Right atrium auricular region (tissue), 2 donors: ENCODE results near the gene LRP6. TPM values are rescaled to one million over a fixed set of nuclear protein-coding genes. Genes with fewer than 3 reads are reported as not detected.
A peak's percentile ranks its signal among the peaks of the same experiment; 100 is the strongest.

ENCODE experiments used
- DNase-seq: peaks from one replicate; pipeline ENCODE4 v3.0.0-alpha.2; 2019; ENCODE audit warnings: low spot score
- H3K27ac ChIP-seq, 2 donors: fragments of 200-600 bp; sonication (generic); 1 replicate in 1 of 2; 2 replicates in 1 of 2; pipeline ENCODE4 v1.5.1; 2016 to 2019
- H3K27me3 ChIP-seq, 2 donors: fragments of 200-600 bp; sonication (generic); one replicate each; pipeline versions ENCODE4 v1.5.1 to v1.6.0; 2017 to 2019
- H3K36me3 ChIP-seq: fragments of 200-600 bp; sonication (generic); one replicate; pipeline ENCODE4 v1.5.1; 2016
- H3K4me1 ChIP-seq, 2 donors: fragments of 200-600 bp; sonication (generic); one replicate each; pipeline versions ENCODE4 v1.5.1 to v1.6.0; 2017 to 2019
- H3K4me3 ChIP-seq, 2 donors: fragments of 200-600 bp; sonication (generic); 1 replicate in 1 of 2; 2 replicates in 1 of 2; pipeline ENCODE4 v1.5.1; 2017 to 2019; ENCODE audit warnings: mild to moderate bottlenecking in 1 of 2, moderate library complexity in 1 of 2
- H3K9me3 ChIP-seq, 2 donors: fragments of 200-600 bp; sonication (generic); one replicate each; pipeline ENCODE4 v1.5.1; 2019
- total RNA-seq, 2 donors: library from RNA; depleted of rRNA; stranded (reverse); fragments of >200 nt; gene quantifications; one replicate each; pipeline ENCODE4 v1.1.0, GENCODE V29; 2016
- TF ChIP-seq, protein P1 (sequence below), 2 donors: fragments of 200-600 bp; sonication (generic); IDR thresholded peaks; one replicate each; pipeline ENCODE4 v1.5.1; 2019; ENCODE audit warnings: antibody characterized with exemption in 2 of 2

The LRP6 gene
- total RNA-seq, 2 donors from 2014 or later = 16.5 to 21.3 TPM

- no peak for DNase-seq
- TF ChIP-seq, protein P1, sequence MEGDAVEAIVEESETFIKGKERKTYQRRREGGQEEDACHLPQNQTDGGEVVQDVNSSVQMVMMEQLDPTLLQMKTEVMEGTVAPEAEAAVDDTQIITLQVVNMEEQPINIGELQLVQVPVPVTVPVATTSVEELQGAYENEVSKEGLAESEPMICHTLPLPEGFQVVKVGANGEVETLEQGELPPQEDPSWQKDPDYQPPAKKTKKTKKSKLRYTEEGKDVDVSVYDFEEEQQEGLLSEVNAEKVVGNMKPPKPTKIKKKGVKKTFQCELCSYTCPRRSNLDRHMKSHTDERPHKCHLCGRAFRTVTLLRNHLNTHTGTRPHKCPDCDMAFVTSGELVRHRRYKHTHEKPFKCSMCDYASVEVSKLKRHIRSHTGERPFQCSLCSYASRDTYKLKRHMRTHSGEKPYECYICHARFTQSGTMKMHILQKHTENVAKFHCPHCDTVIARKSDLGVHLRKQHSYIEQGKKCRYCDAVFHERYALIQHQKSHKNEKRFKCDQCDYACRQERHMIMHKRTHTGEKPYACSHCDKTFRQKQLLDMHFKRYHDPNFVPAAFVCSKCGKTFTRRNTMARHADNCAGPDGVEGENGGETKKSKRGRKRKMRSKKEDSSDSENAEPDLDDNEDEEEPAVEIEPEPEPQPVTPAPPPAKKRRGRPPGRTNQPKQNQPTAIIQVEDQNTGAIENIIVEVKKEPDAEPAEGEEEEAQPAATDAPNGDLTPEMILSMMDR (IDR thresholded peaks at IDR 0.05) = no peak
- H3K9me3 ChIP-seq = no peaks in the 10 kb centered on the region
- no peak overlapping the region for H3K4me3 ChIP-seq
- H3K27ac ChIP-seq = peak overlapping the region in 1 of 2 donors; percentile 3
- peaks cover 0 to 8% of the 10 kb centered on the region in 2 donors for H3K4me1 ChIP-seq
- H3K27me3 ChIP-seq = no peaks in the 10 kb centered on the region
- no peaks in the 10 kb centered on the region for H3K36me3 ChIP-seq
Observed at GRCh38 chr12:12240662-12241340, 26.0 kb downstream of the LRP6 start.

- TF ChIP-seq, protein P1 (IDR thresholded peaks at IDR 0.05) = no peak
- no peak for DNase-seq
- Histone ChIP-seq H3K27me3 (no peaks in the 10 kb centered on the region), H3K36me3 (no peaks in the 10 kb centered on the region), H3K4me3 (no peak overlapping the region), H3K9me3 (no peaks in the 10 kb centered on the region), H3K4me1 (peaks cover 0 to 8% of the 10 kb centered on the region in 2 donors), H3K27ac (no peak overlapping the region)
Observed at GRCh38 chr12:12239127-12239526, 27.7 kb downstream of the LRP6 start.

DNA sequence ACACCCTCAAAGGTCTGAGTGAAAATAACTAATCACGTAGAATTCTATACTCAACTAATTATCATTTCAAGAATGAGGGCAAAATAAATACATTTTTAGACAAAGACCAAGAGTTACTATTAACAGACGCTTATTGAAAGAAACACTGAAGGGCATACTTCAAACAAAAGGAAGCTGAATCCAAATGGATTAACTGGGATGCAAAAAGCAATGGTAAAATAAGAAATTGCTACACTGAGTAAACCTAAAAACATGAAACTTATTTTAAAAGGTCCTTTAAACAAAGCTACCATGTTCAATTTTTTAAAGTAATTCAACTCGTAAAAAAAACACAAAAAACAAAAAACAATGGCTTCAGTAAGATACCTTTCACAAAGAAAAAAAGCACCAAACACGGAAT is 28.2 kb downstream of the LRP6 start:
- TF ChIP-seq, protein P1 (IDR thresholded peaks at IDR 0.05) = no peak
- H3K9me3 ChIP-seq = no peaks in the 10 kb centered on the region
- no peak overlapping the region for H3K4me3 ChIP-seq
- no peak overlapping the region for H3K27ac ChIP-seq
- peaks cover 0 to 8% of the 10 kb centered on the region in 2 donors for H3K4me1 ChIP-seq
- DNase-seq = no peak
- H3K36me3 ChIP-seq = no peaks in the 10 kb centered on the region
- no peaks in the 10 kb centered on the region for H3K27me3 ChIP-seq

GRCh38 chr12:12236896-12237295 is 29.9 kb downstream of the LRP6 start:
- no peak overlapping the region for H3K27ac ChIP-seq

GRCh38 chr12:12230275-12230674 is 36.6 kb downstream of the LRP6 start:
- no peak for DNase-seq
- Histone ChIP-seq H3K27ac (no peak overlapping the region), H3K36me3 (no peaks in the 10 kb centered on the region), H3K4me3 (no peak overlapping the region), H3K9me3 (peaks cover 0 to 11% of the 10 kb centered on the region in 2 donors), H3K4me1 (peaks cover 0 to 6% of the 10 kb centered on the region in 2 donors), H3K27me3 (no peaks in the 10 kb centered on the region)
- TF ChIP-seq, protein P1 (IDR thresholded peaks at IDR 0.05) = no peak

More at GRCh38 chr12:12236896-12237295, 29.9 kb downstream of the LRP6 start:
- Histone ChIP-seq H3K4me3 (no peak overlapping the region), H3K9me3 (no peaks in the 10 kb centered on the region), H3K27me3 (no peaks in the 10 kb centered on the region), H3K4me1 (peaks cover 0 to 8% of the 10 kb centered on the region in 2 donors), H3K36me3 (no peaks in the 10 kb centered on the region)
- DNase-seq = no peak
- TF ChIP-seq, protein P1 (IDR thresholded peaks at IDR 0.05) = no peak
